HFFc6 (cell line): ENCODE data around the gene SLC5A2. TPM values are rescaled to one million over a fixed set of nuclear protein-coding genes. Genes with fewer than 3 reads are reported as not detected.
"Not testable (repeated sequence)": the region's sequence is repeated elsewhere in the genome, so short reads cannot be mapped to it uniquely, and the experiment has no call there.

ENCODE experiments used
- DNase-seq: peaks from one replicate; pipeline ENCODE4 v3.0.0-alpha.2; 2018
- H3K27ac Mint-ChIP-seq: 2 replicates; pipeline ENCODE4 v1.8.0; 2020; ENCODE audit warnings: mild to moderate bottlenecking, mixed read lengths
- H3K27me3 Mint-ChIP-seq: 2 replicates; pipeline ENCODE4 v1.8.0; 2021; ENCODE audit warnings: mild to moderate bottlenecking, moderate library complexity, mixed read lengths; ENCODE audit not compliant: insufficient read depth
- H3K36me3 Mint-ChIP-seq: 2 replicates; pipeline ENCODE4 v1.8.0; 2021; ENCODE audit warnings: low read depth, mixed read lengths
- H3K4me1 Mint-ChIP-seq: 2 replicates; pipeline ENCODE4 v1.8.0; 2020; ENCODE audit warnings: low read depth, mixed read lengths
- H3K4me3 Mint-ChIP-seq: 2 replicates; pipeline ENCODE4 v1.8.0; 2020; ENCODE audit warnings: mild to moderate bottlenecking, moderate library complexity, mixed read lengths
- H3K9me3 Mint-ChIP-seq: 2 replicates; pipeline ENCODE4 v1.8.0; 2020; ENCODE audit warnings: mild to moderate bottlenecking, mixed read lengths
- CTCF ChIP-seq: fragments of 200-600 bp; sonication (generic); IDR thresholded peaks from 2 replicates; pipeline ENCODE4 v1.5.0; 2021; ENCODE audit warnings: antibody characterized with exemption, mild to moderate bottlenecking
- total RNA-seq, 6 experiments: library from RNA; stranded (reverse); fragmentation: NEBNext Ultra II Directional; extraction: Animal tissue kit (Norgen Biotek cat#: 25700); gene quantifications; 2 replicates in 1 of 6; 3 replicates in 5 of 6; pipeline ENCODE4 v1.2.3, GENCODE V29; 2021

Gene SLC5A2
- total RNA-seq, 6 experiments from 2014 or later, result 0.19 to 0.21 TPM; not detected in 4

DNA sequence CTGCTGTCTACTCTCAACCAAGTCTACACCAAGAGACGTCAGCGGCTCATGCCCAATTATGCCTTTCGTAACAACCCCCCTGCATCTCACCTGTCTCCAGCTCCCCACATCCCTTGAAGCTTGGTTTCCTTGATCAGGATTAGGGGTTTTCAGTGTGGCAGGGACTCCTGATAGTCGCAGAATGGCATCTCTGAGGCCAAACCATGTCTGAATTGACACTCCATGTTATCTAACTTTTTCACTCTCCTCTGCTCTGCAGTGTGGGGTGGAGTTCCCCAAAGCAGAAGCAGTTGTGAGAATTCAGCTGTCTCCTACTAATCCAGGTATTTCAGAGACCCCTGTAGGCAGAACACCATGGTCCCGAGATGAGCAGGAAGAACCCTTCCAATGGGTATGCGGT lies 39.1 kb downstream of the SLC5A2 start:
- Mint-ChIP-seq H3K4me1 (no peaks in the 10 kb centered on the region), H3K27me3 (peaks cover 13% of the 10 kb centered on the region), H3K9me3 (peaks cover 6% of the 10 kb centered on the region), H3K27ac (no peak overlapping the region), H3K4me3 (no peak overlapping the region), H3K36me3 (peaks cover 4% of the 10 kb centered on the region; the same call in 1 of the 2 replicates)
- DNase-seq, result no peak
- no peak for TF ChIP-seq CTCF

DNA sequence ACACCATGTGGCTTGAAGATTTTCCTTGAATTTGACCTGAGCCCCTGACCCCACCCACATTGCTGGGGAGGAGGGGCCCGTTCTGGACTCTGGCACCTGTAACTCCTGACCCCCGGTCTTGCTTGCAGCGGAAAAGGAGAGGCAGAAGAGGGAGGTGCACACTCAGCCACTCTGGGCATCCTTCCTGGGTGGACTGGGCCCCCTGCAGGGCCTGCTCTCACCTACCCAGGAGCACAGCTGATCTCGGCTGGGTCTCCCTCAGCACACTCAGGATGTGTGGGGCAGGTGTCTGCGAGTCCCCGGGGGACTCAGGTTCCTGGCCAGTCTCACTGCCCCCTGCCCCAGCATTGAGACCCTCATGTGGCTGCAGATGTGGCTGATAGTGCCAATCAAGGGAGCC lies 40.8 kb downstream of the SLC5A2 start:
- not testable (repeated sequence) for H3K4me3 Mint-ChIP-seq, H3K4me1 Mint-ChIP-seq, H3K27ac Mint-ChIP-seq, DNase-seq, H3K9me3 Mint-ChIP-seq, H3K36me3 Mint-ChIP-seq
- peaks cover 22% of the 10 kb centered on the region for H3K27me3 Mint-ChIP-seq

DNA sequence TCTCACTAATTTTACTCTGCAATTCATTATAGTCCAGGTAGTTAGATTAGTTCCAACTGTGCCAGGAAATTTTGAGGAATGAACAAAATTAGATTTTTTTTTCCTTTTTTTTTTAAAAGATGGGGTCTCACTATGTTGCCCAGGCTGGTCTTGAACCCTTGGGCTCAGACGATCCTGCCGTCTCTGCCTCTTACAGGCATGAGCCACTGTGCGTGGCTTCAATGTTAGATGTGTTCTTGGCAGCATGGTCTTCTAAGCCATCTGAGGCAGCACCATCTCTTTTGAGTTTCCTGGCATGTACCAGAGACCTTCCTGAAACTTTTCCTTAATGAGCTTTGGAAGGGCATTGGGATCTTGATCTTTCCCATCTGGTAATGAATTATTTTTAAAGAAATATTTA lies 42.2 kb downstream of the SLC5A2 start:
- H3K9me3 Mint-ChIP-seq, result no peaks in the 10 kb centered on the region
- peaks cover 6% of the 10 kb centered on the region for H3K4me1 Mint-ChIP-seq
- no peak for TF ChIP-seq CTCF
- no peak for DNase-seq
- no peak overlapping the region for H3K27ac Mint-ChIP-seq
- H3K4me3 Mint-ChIP-seq, result no peak overlapping the region
- H3K27me3 Mint-ChIP-seq, result peaks cover 35% of the 10 kb centered on the region
- no peaks in the 10 kb centered on the region for H3K36me3 Mint-ChIP-seq

- no peak for DNase-seq
- TF ChIP-seq CTCF, result no peak
- Mint-ChIP-seq H3K4me3 (peak within 1 kb of the TSS; percentile 1; the same call in 1 of the 2 replicates), H3K4me1 (peaks cover 6% of the 10 kb centered on the region), H3K27me3 (peaks cover 32% of the 10 kb centered on the region), H3K9me3 (no peaks in the 10 kb centered on the region), H3K27ac (no peak within 1 kb of the TSS), H3K36me3 (no peaks in the 10 kb centered on the region)
Observed at GRCh38 chr16:31527734-31528274, 44.9 kb downstream of the SLC5A2 start, which contains the start of gene AHSP. Gene AHSP (plus strand): TSS chr16:31527900. CDS start chr16:31528140, 240 bp downstream.

DNA sequence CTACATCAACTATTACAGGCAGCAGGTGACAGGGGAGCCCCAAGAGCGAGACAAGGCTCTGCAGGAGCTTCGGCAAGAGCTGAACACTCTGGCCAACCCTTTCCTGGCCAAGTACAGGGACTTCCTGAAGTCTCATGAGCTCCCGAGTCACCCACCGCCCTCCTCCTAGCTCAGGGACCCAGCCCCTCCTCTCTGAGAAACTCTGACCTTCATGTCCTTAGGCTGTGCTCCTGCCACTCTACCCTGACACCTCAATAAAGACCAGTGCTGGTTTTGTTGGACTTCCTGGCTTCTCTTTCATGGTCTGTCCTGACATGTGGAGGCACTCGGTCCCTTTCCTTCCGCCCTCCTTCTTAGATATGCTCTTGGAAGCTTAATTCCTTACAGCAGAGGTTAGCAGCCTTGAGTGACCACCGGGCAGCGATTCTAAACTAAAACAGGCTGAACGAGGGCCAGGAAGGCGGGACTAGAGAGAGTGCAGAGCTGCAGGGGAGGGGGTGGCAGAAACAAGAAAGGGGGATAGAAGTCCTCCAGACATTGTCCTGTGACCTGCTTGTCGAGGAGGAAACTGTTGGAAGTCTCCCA lies 45.7 kb downstream of the SLC5A2 start:
- Mint-ChIP-seq H3K27ac (no peak overlapping the region), H3K9me3 (no peaks in the 10 kb centered on the region), H3K36me3 (no peaks in the 10 kb centered on the region), H3K27me3 (peaks cover 33% of the 10 kb centered on the region), H3K4me3 (peak overlapping the region; percentile 1; the same call in 1 of the 2 replicates), H3K4me1 (peaks cover 6% of the 10 kb centered on the region)
- no peak for TF ChIP-seq CTCF
- no peak for DNase-seq

DNA sequence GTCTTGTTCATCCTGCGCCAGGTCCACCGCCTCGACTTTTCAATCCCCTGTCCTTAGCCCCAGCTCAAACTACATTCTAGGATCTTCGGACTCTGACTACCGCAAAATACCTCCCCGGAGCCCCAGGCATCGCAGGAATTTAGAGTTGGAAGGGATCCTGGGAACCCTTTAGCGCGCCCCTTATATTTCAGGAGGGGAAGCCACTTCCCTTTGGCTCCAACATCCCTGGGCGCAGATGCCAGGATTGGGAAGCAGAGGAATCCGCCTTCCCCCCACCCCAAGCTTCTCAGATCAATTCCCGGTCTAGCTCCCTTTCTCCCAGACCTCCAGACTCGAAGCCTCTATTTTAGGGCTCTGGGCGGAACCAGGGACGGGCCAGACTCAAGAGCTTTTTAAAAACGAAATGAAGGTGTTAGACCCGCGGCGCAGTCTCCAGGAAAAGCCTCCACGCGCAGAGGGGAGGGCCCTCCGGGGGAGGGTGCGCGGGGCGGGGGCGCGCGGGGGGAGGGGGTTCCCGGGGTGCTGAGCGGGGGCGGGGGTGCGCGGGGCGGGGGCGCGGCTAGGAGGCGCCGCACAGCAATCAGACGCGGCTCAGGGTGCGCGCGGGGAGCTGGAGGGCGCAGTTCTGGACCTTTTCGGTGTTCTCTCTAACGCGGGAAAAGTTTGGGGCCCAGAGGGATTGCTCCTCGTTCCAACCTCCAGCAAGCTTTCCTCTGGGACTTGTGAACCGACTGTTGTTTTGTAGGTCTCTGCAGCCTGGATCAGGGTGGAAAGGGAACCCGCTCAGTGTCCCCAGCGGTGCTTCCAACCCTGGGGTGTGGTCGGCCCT lies 46.4 kb downstream of the SLC5A2 start:
- no peaks in the 10 kb centered on the region for H3K9me3 Mint-ChIP-seq
- no peaks in the 10 kb centered on the region for H3K36me3 Mint-ChIP-seq
- H3K4me1 Mint-ChIP-seq, result peaks cover 6% of the 10 kb centered on the region
- DNase-seq, result no peak
- H3K4me3 Mint-ChIP-seq, result peak overlapping the region; percentile 1; the same call in 1 of the 2 replicates
- H3K27me3 Mint-ChIP-seq, result peaks cover 31% of the 10 kb centered on the region
- H3K27ac Mint-ChIP-seq, result no peak overlapping the region
- no peak for TF ChIP-seq CTCF
